UCSD-AML1 (cell line): ENCODE measurements around the gene ITGAV.

Experiments
- DNase-seq: peaks from one replicate; lab custom pipeline; 2025; ENCODE audit not compliant: unreplicated experiment; lab: John Stamatoyannopoulos, UW

Gene ITGAV

DNA sequence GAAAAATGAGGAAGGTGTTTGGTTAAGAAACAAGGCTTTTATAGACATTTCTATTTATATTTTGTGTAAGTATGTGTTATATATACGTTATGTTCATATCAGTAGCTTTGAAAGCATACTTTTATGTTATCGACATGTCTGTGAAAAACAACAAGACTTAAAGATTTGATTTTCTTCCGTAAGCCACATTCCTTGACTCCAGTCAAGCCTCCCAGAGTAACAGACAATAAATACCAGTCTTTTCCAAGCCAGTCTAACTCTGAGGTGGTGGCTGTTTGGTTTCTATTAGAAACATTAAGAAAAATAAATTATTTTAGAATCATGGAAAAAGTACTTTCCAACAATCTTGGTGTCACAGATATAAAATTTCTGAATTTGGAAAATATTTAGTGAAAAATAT lies 16.3 kb upstream of the ITGAV start:
- no peak for DNase-seq

DNA sequence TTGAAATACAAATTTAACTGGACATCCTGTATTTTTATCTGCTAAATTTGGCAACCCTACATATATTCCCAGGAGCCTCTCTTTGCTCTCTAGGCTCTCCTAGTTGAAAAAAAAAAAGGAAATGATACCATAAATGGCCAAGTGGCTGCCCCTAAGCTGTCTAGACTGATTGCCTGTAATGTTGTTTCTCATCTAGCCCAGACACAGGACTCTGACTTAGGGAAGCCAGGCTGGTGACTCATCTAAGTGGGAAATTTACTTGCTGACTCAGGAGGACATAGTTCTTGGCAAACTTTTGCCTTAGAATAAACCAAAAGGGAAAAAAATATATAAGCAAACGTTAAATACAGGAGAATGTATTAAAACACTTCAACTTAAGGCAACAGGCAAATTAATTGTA lies 14.6 kb upstream of the ITGAV start:
- peak; percentile 16 for DNase-seq

DNA sequence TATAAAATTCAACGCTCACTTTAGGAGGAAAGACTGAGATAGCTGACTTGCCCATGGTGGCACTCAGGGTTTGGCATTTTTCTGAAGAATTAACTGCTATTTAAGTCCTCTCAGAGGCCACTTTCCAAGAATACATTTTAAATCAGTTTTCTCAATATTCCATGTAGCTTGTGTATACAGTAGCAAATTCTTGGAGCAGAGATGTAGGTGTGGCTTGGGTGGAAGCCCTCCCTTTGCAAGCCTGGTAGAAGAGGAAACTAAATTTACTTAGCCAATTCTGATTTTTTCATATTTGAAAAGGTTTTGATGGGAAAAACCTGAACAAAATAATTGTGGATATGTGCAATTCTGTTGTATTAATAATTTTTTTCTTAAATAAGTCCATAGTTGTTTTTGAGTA lies 14.0 kb upstream of the ITGAV start:
- DNase-seq, result no peak

DNA sequence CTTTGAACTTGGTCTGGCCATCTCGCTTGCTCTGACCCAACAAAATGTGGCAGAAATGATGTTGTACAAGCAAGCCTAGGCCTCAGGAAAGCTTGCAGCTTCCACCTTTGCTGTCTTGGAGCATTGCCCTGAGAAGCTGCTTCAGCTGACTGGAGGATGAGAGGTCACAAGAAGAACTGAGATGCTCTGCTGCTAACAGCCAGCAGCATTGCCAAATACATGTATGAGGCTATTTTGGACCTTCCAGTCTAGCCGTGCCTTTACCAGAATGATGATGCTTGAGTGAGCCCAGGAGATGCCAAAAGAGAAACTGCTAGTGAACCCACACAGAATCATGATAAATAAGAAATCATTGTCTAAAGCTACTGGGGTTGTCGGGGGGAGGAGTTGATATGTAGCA lies 13.2 kb upstream of the ITGAV start:
- DNase-seq, result no peak

DNA sequence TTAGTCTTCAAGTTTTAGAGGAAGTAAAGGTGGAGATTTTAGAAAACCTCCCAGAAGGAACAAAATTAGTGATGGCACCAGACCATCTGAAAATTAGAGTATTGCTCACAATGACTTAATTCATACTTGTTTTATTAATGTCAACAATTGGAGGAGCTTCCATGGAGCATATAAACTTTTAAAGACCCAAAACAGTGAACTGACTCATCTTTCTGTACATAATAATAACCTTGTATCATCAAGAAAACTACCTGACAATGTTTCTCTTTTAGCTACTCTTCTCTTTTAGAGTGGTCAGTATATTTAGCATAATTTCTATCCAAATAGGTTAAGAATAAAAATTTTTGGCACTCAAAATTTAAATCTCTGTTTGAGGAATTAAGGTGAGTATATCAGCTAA lies 7.2 kb upstream of the ITGAV start:
- no peak for DNase-seq

DNA sequence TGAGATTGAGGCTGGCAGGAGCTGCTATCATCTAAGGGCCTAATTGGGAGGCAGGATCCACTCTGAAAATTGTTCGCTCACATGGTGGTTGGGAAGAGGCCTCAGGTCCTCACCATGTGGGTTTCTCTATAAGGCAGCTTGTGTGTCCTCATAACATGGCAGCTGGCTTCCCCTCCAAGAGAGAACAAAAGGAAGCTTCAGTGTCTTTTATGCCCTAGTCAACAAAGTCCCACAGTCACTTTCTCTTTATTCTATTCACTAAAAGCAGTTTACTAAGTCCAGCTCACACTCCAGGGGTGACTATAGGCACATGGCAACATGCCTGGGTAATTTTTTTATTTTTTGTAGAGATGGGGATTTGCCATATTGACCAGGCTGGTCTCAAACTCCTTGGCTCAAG lies 5.8 kb upstream of the ITGAV start:
- DNase-seq, result no peak

- DNase-seq, result no peak
These were observed 1.4 kb upstream of the ITGAV start for GRCh38 chr2:186588421-186588820.

GRCh38 chr2:186588940-186589611 lies 780 bp upstream of the ITGAV start:
- no peak for DNase-seq

DNA sequence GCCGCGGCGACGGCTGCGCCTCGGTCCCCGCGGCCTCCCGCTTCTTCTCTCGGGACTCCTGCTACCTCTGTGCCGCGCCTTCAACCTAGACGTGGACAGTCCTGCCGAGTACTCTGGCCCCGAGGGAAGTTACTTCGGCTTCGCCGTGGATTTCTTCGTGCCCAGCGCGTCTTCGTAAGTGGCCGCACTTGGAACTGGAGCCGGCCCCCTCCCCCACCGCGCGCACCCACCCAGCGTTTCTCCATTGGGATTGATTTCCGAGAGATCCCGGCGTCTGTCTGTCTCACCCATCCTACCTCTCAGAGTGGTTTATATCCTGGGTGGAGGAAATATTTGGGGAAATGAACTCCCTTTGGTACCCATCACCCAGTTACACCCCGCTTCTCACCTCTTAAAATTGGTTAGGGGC lies 498 bp downstream of the ITGAV start:
- no peak for DNase-seq

GRCh38 chr2:186590759-186591505 lies 1.1 kb downstream of the ITGAV start:
- DNase-seq, result peak; percentile 56

GRCh38 chr2:186591506-186591890 lies 1.6 kb downstream of the ITGAV start:
- DNase-seq, result no peak

DNA sequence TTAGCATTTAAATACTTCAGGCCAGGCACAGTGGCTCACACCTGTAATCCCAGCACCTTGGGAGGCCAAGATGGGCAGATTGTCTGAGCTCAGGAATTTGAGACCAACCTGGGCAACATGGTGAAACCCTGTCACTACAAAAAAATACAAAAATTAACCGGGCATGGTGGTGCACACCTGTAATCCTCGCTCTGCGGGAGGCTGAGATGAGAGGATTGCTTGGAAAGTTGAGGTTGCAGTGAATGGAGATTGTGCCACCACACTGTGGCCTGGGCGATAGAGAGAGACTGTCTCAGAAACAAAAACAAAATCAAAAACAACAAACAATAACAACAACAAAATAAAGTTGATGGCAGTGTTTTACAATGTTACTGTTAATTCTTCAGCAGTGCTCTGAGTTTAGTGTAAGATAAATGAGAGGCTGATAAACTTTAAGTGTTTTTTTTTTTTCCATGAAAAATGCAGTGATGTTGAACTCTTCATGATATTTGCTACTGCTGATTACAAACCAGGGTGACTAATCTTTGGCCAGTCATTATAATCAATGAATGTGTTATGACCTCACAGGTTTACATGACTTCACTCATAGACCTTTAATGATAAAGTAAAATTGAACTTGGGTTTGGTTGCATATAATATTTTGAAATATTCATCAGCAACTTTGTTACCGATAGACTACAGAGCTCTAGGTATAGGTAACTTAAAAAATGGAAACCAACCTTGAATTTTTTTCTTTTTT lies 2.5 kb downstream of the ITGAV start:
- DNase-seq, result no peak

DNA sequence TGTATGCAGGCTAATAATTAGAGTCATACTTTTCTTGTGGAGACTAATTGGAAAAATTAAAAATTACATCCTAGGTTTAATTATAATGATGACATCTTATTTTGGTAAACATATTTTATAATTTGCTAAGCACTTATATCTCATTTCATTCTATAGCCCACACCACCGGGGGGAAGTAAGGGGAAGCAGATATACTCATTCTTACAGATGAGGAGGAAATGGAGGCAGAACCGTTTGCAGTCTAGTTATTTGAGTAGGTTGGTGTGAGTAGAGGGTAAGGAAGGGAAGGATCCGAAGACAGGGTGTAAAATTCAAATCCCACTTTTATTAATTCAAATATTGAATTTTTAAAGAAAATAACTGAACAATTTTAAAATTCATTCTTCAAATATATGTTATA lies 3.7 kb downstream of the ITGAV start:
- no peak for DNase-seq

GRCh38 chr2:186594001-186594722 lies 4.3 kb downstream of the ITGAV start:
- no peak for DNase-seq

- DNase-seq, result no peak
These were observed 5.4 kb downstream of the ITGAV start for GRCh38 chr2:186595219-186595618.

GRCh38 chr2:186599186-186599778 lies 9.4 kb downstream of the ITGAV start:
- DNase-seq, result peak; percentile 7

DNA sequence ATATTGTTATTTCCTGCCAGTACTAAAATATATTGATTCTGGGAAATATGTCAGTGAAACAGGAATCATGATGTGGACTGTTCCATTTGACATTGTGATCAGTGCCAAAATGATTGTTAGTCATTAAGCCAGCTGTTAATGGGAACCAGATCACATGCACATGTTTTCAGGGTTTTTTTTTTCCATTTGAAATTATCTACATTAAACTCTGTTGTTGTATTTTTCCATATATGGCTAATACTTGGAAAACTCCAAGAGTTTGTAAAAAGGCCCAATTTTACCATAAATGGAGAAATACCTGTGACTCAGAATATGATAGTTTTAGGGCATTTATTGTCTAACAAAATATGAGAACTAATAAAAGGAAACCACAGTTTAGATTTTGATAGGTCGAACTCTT lies 13.4 kb downstream of the ITGAV start:
- DNase-seq, result no peak

- DNase-seq, result no peak
These were observed 15.2 kb downstream of the ITGAV start for GRCh38 chr2:186605041-186605440.

GRCh38 chr2:186607660-186608324 lies 17.9 kb downstream of the ITGAV start:
- no peak for DNase-seq

DNA sequence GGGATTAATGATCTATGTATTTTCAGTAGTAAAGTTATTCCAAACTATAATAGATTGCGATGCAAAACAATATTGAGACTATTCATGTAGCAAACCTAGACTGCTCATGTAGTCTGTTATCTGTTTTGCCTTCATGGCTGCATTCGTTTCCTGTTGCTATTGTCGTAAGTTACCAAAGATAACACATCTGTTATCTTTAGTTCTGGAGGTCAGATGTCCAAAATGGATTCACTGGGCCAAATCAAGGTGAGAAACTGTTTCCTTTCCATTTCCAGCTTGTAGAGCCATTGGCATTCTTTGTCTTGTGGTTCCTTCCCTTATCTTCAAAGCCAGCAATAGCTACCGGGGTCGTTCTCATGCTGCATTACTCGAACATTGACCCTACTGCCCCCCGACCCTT lies 20.9 kb downstream of the ITGAV start:
- no peak for DNase-seq

GRCh38 chr2:186611526-186611925 lies 21.7 kb downstream of the ITGAV start:
- DNase-seq, result no peak
